ENCODE results near the gene PTCSC3.

Gene PTCSC3

DNA sequence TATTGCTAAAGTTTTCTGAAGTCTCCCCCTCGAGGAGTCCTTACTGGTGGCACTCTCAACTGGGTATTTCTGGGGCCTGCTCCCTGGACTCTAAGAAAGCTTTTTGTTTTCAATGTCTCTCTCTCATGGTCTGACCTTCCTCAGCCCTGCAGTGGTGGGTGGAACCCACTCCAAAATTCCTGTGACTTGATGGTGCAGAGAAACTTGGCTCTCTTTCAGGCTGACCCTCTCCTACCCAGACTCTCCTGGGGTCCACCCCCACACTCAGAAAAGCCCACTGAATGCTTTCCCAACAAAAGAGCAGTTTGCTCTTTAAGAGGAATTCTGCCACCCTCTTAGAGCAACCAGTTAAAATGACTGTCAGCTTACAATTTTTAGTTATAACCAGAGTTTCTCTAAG is 967 bp upstream of the PTCSC3 start:
- TF ChIP-seq, protein P1, sequence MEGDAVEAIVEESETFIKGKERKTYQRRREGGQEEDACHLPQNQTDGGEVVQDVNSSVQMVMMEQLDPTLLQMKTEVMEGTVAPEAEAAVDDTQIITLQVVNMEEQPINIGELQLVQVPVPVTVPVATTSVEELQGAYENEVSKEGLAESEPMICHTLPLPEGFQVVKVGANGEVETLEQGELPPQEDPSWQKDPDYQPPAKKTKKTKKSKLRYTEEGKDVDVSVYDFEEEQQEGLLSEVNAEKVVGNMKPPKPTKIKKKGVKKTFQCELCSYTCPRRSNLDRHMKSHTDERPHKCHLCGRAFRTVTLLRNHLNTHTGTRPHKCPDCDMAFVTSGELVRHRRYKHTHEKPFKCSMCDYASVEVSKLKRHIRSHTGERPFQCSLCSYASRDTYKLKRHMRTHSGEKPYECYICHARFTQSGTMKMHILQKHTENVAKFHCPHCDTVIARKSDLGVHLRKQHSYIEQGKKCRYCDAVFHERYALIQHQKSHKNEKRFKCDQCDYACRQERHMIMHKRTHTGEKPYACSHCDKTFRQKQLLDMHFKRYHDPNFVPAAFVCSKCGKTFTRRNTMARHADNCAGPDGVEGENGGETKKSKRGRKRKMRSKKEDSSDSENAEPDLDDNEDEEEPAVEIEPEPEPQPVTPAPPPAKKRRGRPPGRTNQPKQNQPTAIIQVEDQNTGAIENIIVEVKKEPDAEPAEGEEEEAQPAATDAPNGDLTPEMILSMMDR (IDR thresholded peaks at IDR 0.05; ENCODE audit: low read length) = no peak
- no peak for TF ChIP-seq EZH2 (IDR thresholded peaks at IDR 0.05; ENCODE audit: borderline replicate concordance, low read length)
- Histone ChIP-seq H3K27me3 (ENCODE audit: insufficient read depth, low read length) (no peaks in the 10 kb centered on the region), H3K9ac (ENCODE audit: low read length) (no peak overlapping the region)

DNA sequence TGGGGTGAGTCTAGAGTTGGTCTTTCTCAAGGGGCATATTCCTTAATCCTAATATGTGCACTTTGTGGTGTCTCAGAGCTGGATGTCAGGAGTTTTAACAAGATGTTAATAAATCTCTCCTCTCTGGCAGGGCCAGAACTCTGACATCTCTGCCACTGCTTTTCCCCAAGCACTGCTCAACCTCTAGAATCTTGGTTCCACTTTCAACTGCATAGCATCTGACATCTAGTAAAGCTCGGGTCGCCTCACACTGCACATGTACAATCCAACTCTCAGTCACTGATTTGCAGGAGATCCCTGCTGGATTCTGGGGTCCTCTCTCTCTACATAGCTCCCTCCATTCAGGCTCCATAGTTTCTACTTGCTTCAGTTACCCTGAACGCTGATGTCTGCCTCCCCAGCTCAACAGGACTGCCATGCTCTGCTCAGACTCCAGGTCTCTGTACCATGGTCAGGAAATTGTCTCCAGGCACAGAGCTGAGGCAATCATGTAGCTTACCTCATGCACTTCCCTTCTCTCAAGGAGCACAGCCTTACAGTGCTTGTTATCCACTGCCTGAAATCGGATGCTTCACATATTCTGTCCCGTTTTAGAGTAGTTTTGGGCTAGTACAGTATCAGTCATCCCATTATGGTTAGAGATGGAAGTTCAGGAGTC is 1.6 kb downstream of the PTCSC3 start:
- H3K9me3 ChIP-seq (ENCODE audit: low read length) = no peaks in the 10 kb centered on the region
- no peaks in the 10 kb centered on the region for H3K9me2 ChIP-seq (ENCODE audit: low read depth, low read length)
- no peak overlapping the region for H3K27ac ChIP-seq (ENCODE audit: low read depth, low read length, poor library complexity, severe bottlenecking)
- H3K4me1 ChIP-seq (ENCODE audit: insufficient read depth, low read length, severe bottlenecking) = no peaks in the 10 kb centered on the region
- H3K4me2 ChIP-seq (ENCODE audit: low read length) = no peak overlapping the region
- TF ChIP-seq EZH2 (IDR thresholded peaks at IDR 0.05; ENCODE audit: borderline replicate concordance, low read length) = no peak
- TF ChIP-seq, protein P1 (IDR thresholded peaks at IDR 0.05; ENCODE audit: low read length) = no peak
- H4K20me1 ChIP-seq (ENCODE audit: insufficient read depth, low read length) = no peaks in the 10 kb centered on the region
- no peaks in the 10 kb centered on the region for H3F3A ChIP-seq (ENCODE audit: insufficient read depth, low read length)
- H3K9ac ChIP-seq (ENCODE audit: low read length) = no peak overlapping the region
- H2AFZ ChIP-seq (ENCODE audit: low read length) = no peak overlapping the region
- no peaks in the 10 kb centered on the region for H3K36me3 ChIP-seq (ENCODE audit: insufficient read depth, low read length)
- no peak overlapping the region for H3K4me3 ChIP-seq (ENCODE audit: low read depth, low read length, poor library complexity, severe bottlenecking)
- no peaks in the 10 kb centered on the region for H3K27me3 ChIP-seq (ENCODE audit: insufficient read depth, low read length)
- no peaks in the 10 kb centered on the region for H3K79me2 ChIP-seq (ENCODE audit: insufficient read depth, low read length)

More for the DNA sequence above, 967 bp upstream of the PTCSC3 start:
- H3K9me2 ChIP-seq (ENCODE audit: low read depth, low read length) = no peaks in the 10 kb centered on the region
- H3K4me1 ChIP-seq (ENCODE audit: insufficient read depth, low read length, severe bottlenecking) = no peaks in the 10 kb centered on the region
- H3K9me3 ChIP-seq (ENCODE audit: low read length) = no peaks in the 10 kb centered on the region
- no peak overlapping the region for H3K27ac ChIP-seq (ENCODE audit: low read depth, low read length, poor library complexity, severe bottlenecking)
- no peaks in the 10 kb centered on the region for H3K36me3 ChIP-seq (ENCODE audit: insufficient read depth, low read length)
- H3K4me2 ChIP-seq (ENCODE audit: low read length) = no peak overlapping the region
- H2AFZ ChIP-seq (ENCODE audit: low read length) = no peak overlapping the region
- no peaks in the 10 kb centered on the region for H3K79me2 ChIP-seq (ENCODE audit: insufficient read depth, low read length)
- no peak overlapping the region for H3K4me3 ChIP-seq (ENCODE audit: low read depth, low read length, poor library complexity, severe bottlenecking)
- no peaks in the 10 kb centered on the region for H3F3A ChIP-seq (ENCODE audit: insufficient read depth, low read length)
- no peaks in the 10 kb centered on the region for H4K20me1 ChIP-seq (ENCODE audit: insufficient read depth, low read length)

DNA sequence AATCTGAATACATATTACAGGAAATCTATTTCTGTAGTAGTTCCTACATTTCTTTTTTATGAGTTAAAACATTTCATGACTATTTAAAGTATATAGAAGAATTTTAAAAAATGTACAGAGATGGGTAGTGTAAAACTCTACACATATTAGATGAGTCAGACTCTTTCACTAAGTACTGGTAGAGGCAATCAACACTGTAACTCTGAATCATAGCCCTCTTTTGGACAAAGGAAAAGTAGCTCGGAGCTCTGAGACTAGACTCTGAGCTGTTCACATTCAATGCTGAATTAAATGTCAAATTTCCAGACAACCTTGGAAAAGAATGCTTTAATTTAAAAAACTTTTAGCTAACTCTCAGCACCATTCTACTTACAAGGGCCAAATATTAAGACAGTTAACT is 3.4 kb downstream of the PTCSC3 start:
- Histone ChIP-seq H3K9ac (ENCODE audit: low read length) (no peak overlapping the region), H3K4me3 (ENCODE audit: low read depth, low read length, poor library complexity, severe bottlenecking) (no peak overlapping the region), H3K27me3 (ENCODE audit: insufficient read depth, low read length) (no peaks in the 10 kb centered on the region), H3K27ac (ENCODE audit: low read depth, low read length, poor library complexity, severe bottlenecking) (no peak overlapping the region), H3K79me2 (ENCODE audit: insufficient read depth, low read length) (no peaks in the 10 kb centered on the region), H4K20me1 (ENCODE audit: insufficient read depth, low read length) (no peaks in the 10 kb centered on the region), H3K4me2 (ENCODE audit: low read length) (no peak overlapping the region), H2AFZ (ENCODE audit: low read length) (no peak overlapping the region), H3F3A (ENCODE audit: insufficient read depth, low read length) (no peaks in the 10 kb centered on the region), H3K4me1 (ENCODE audit: insufficient read depth, low read length, severe bottlenecking) (no peaks in the 10 kb centered on the region), H3K9me3 (ENCODE audit: low read length) (no peaks in the 10 kb centered on the region), H3K36me3 (ENCODE audit: insufficient read depth, low read length) (no peaks in the 10 kb centered on the region), H3K9me2 (ENCODE audit: low read depth, low read length) (no peaks in the 10 kb centered on the region)
- TF ChIP-seq, protein P1 (IDR thresholded peaks at IDR 0.05; ENCODE audit: low read length) = no peak
- TF ChIP-seq EZH2 (IDR thresholded peaks at IDR 0.05; ENCODE audit: borderline replicate concordance, low read length) = no peak

Measured in OCI-LY1 (cell line).